ENCODE data around the gene RGS17. TPM values are rescaled to one million over a fixed set of nuclear protein-coding genes. Genes with fewer than 3 reads are reported as not detected.

The RGS17 gene
- total RNA-seq, 1 donor from 2014 or later: 8.1 TPM

GRCh38 chr6:152982904-152983636, 148.0 kb downstream of the RGS17 start, which contains the start of gene FBXO5:
TSS of gene FBXO5 (minus strand) at chr6:152983041. CDS start at chr6:152982959, 82 bp downstream.
- peak within 1 kb of the TSS; percentile 97 for H3K27ac Mint-ChIP-seq

DNA sequence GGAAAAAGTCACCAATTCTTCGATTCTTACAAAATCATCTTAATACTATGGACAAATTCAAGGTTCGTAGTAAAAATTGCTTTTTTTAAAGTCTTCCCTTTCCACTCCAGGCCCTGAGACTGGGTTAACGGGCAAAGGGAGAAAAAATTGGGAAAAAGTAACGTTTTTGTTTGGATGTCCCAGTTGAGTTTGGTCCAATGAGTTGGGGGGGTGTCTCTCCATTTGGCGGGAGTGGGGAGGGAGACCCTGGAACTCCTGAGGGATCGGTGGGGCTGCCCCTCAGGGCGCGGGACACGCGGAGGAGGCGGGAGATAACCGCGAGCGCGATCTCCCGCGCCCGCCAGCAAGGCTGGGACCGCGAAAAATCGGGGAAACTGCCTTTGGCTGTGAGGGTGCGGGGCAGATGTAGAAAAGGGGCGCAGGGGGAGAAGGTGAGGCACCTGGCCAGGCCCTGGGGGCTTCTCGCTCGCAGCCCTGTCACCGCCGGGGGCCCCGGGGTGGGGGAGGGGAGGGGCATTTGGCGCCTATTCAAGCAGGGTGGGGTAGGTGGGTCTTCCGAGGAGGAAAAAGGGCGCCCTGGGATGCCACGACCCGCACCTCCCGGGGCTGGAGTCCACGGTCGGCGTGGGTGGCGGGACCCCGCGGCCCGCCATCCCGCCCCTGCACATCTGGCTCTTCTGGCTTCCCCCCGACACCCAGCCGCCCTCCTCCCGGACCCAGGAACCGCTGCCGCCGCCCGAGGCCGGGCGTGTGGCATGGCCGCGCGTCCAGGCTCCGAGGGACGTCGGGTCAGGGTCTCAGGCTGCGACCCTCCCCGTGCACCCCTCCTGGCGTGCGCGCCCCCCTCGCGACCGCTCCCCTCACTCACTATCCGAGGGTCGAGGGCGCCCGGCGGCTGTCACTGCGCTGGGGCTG, 148.8 kb downstream of the RGS17 start:
- peaks cover 49% of the 10 kb centered on the region for H4K20me1 ChIP-seq (ENCODE audit: low read depth)
- DNase-seq (ENCODE audit: low spot score): peak; percentile 37
- H3K79me2 ChIP-seq (ENCODE audit: low read depth): peaks cover 93% of the 10 kb centered on the region
- no peaks in the 10 kb centered on the region for H3K27me3 ChIP-seq
- H3K4me3 ChIP-seq: peak overlapping the region; percentile 100
- Mint-ChIP-seq H3K36me3 (peaks cover 31% of the 10 kb centered on the region), H3K27ac (peak overlapping the region; percentile 46), H3K4me3 (peak overlapping the region; percentile 95), H3K27me3 (ENCODE audit: insufficient read depth, low read depth) (peaks cover 6% of the 10 kb centered on the region), H3K9me3 (no peaks in the 10 kb centered on the region), H3K4me1 (peaks cover 37% of the 10 kb centered on the region)
- peaks cover 45% of the 10 kb centered on the region for H3K4me1 ChIP-seq
- no peak for TF ChIP-seq EZH2 (IDR thresholded peaks at IDR 0.05)
- TF ChIP-seq EZH2phosphoT487 (IDR thresholded peaks at IDR 0.05): no peak
- TF ChIP-seq CTCF (IDR thresholded peaks at IDR 0.05): no peak
- peak overlapping the region; percentile 86 for H3K9ac ChIP-seq
- no peak overlapping the region for H2AFZ ChIP-seq (replicated peaks)
- H3K36me3 ChIP-seq: peaks cover 6% of the 10 kb centered on the region
- H3K27ac ChIP-seq: no peak overlapping the region
- H3F3A ChIP-seq (ENCODE audit: low read depth): peaks cover 18% of the 10 kb centered on the region
- peak overlapping the region; percentile 93 for H3K4me2 ChIP-seq
- no peaks in the 10 kb centered on the region for H3K9me3 ChIP-seq (ENCODE audit: low read depth)

More at GRCh38 chr6:152982904-152983636, 148.0 kb downstream of the RGS17 start, which contains the start of gene FBXO5:
- Histone ChIP-seq H3K4me1 (peaks cover 37% of the 10 kb centered on the region), H3K9me3 (ENCODE audit: low read depth) (no peaks in the 10 kb centered on the region), H3K79me2 (ENCODE audit: low read depth) (peaks cover 86% of the 10 kb centered on the region), H3K9ac (peak within 1 kb of the TSS; percentile 86), H3K36me3 (no peaks in the 10 kb centered on the region), H2AFZ (replicated peaks) (peak within 1 kb of the TSS; percentile 89), H4K20me1 (ENCODE audit: low read depth) (peaks cover 40% of the 10 kb centered on the region), H3K27ac (peak within 1 kb of the TSS; percentile 84), H3K4me2 (peak within 1 kb of the TSS; percentile 93), H3F3A (ENCODE audit: low read depth) (peaks cover 11% of the 10 kb centered on the region), H3K27me3 (no peaks in the 10 kb centered on the region), H3K4me3 (peak within 1 kb of the TSS; percentile 100)
- TF ChIP-seq CTCF (IDR thresholded peaks at IDR 0.05) (no peak), EZH2 (IDR thresholded peaks at IDR 0.05) (no peak), EZH2phosphoT487 (IDR thresholded peaks at IDR 0.05) (no peak)
- DNase-seq (ENCODE audit: low spot score): peak; percentile 99
- peak within 1 kb of the TSS; percentile 95 for H3K4me3 Mint-ChIP-seq
- H3K36me3 Mint-ChIP-seq: peaks cover 27% of the 10 kb centered on the region
- peaks cover 6% of the 10 kb centered on the region for H3K27me3 Mint-ChIP-seq (ENCODE audit: insufficient read depth, low read depth)
- peaks cover 33% of the 10 kb centered on the region for H3K4me1 Mint-ChIP-seq
- H3K9me3 Mint-ChIP-seq: no peaks in the 10 kb centered on the region

- Mint-ChIP-seq H3K4me1 (peaks cover 42% of the 10 kb centered on the region), H3K27ac (no peak overlapping the region)
- H4K20me1 ChIP-seq (ENCODE audit: low read depth): peaks cover 59% of the 10 kb centered on the region
These were observed 149.9 kb downstream of the RGS17 start for GRCh38 chr6:152981219-152981618.

More at GRCh38 chr6:152981219-152981618, 149.9 kb downstream of the RGS17 start:
- Histone ChIP-seq H3K4me3 (peak overlapping the region; percentile 100), H2AFZ (replicated peaks) (no peak overlapping the region), H3F3A (ENCODE audit: low read depth) (peaks cover 22% of the 10 kb centered on the region), H3K4me1 (peaks cover 56% of the 10 kb centered on the region), H3K4me2 (peak overlapping the region; percentile 93), H3K9ac (peak overlapping the region; percentile 86), H3K79me2 (ENCODE audit: low read depth) (peaks cover 93% of the 10 kb centered on the region), H3K27me3 (no peaks in the 10 kb centered on the region), H3K36me3 (peaks cover 7% of the 10 kb centered on the region), H3K27ac (no peak overlapping the region), H3K9me3 (ENCODE audit: low read depth) (no peaks in the 10 kb centered on the region)
- Mint-ChIP-seq H3K4me3 (peak overlapping the region; percentile 95), H3K27me3 (ENCODE audit: insufficient read depth, low read depth) (peaks cover 6% of the 10 kb centered on the region), H3K9me3 (no peaks in the 10 kb centered on the region), H3K36me3 (peaks cover 36% of the 10 kb centered on the region)
- DNase-seq (ENCODE audit: low spot score): no peak
- TF ChIP-seq EZH2phosphoT487 (IDR thresholded peaks at IDR 0.05) (no peak), CTCF (IDR thresholded peaks at IDR 0.05) (no peak), EZH2 (IDR thresholded peaks at IDR 0.05) (no peak)
